MM.1S (cell line): ENCODE results near the gene LRRC49.

Experiments used
- CTCF ChIP-seq: fragments of 300-600 bp; sonication (generic); IDR thresholded peaks from 2 replicates; pipeline ENCODE4 v1.5.1; 2016; ENCODE audit warnings: antibody characterized with exemption, low read length, mixed read lengths
- EZH2 ChIP-seq: fragments of 300-600 bp; sonication (generic); optimal IDR thresholded peaks from 2 replicates; pipeline ENCODE3; 2017; ENCODE audit warnings: low read depth, mild to moderate bottlenecking, antibody characterized with exemption, low read length, mixed read lengths

GRCh38 chr15:71052356-71052755 lies 159.7 kb downstream of the LRRC49 start:
- no peak for TF ChIP-seq CTCF
- no peak for TF ChIP-seq EZH2
